GM12801 (cell line): Measurements from ENCODE around the gene CPSF4L.

Experiments used
- CTCF ChIP-seq: IDR thresholded peaks from one replicate; pipeline ENCODE4 v1.5.1; 2011; ENCODE audit warnings: control low read depth; ENCODE audit not compliant: insufficient read length; ENCODE audit errors: extremely low read depth

The CPSF4L gene

GRCh38 chr17:73304971-73305812 is 43.5 kb upstream of the CPSF4L start:
- TF ChIP-seq CTCF, result no peak

- no peak for TF ChIP-seq CTCF
These were observed 42.8 kb upstream of the CPSF4L start for GRCh38 chr17:73304438-73304837.

GRCh38 chr17:73302189-73302588 is 40.5 kb upstream of the CPSF4L start:
- TF ChIP-seq CTCF, result no peak

DNA sequence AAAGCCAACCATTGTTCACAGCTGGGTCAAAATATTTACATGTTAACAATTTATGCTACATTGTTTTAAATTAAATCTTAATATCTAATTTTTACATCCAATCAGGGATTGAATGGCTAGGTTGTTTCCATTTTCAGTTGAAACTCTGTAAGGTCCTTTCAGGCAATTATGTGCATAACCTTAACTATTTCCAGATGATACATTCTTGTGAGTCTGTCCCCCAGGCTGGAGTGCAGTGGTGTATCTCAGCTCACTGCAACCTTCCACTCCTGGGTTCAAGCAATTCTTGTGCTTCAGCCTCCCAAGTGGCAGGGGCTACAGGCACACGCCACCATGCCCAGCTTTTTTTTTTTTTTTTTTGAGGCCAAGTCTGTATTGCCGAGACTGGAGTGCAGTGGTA is 39.7 kb upstream of the CPSF4L start:
- no peak for TF ChIP-seq CTCF

- TF ChIP-seq CTCF, result no peak
These were observed 38.7 kb upstream of the CPSF4L start for GRCh38 chr17:73300392-73300791.

GRCh38 chr17:73297934-73298861 is 36.5 kb upstream of the CPSF4L start:
- no peak for TF ChIP-seq CTCF

- no peak for TF ChIP-seq CTCF
These were observed 31.8 kb upstream of the CPSF4L start for GRCh38 chr17:73293480-73293911.
